ENCODE results near the gene SYCE3.
"Not testable (repeated sequence)": the region's sequence is repeated elsewhere in the genome, so short reads cannot be mapped to it uniquely, and the experiment has no call there.

The SYCE3 gene

GRCh38 chr22:50547263-50547985 is 15.3 kb downstream of the SYCE3 start:
- DNase-seq: no peak

DNA sequence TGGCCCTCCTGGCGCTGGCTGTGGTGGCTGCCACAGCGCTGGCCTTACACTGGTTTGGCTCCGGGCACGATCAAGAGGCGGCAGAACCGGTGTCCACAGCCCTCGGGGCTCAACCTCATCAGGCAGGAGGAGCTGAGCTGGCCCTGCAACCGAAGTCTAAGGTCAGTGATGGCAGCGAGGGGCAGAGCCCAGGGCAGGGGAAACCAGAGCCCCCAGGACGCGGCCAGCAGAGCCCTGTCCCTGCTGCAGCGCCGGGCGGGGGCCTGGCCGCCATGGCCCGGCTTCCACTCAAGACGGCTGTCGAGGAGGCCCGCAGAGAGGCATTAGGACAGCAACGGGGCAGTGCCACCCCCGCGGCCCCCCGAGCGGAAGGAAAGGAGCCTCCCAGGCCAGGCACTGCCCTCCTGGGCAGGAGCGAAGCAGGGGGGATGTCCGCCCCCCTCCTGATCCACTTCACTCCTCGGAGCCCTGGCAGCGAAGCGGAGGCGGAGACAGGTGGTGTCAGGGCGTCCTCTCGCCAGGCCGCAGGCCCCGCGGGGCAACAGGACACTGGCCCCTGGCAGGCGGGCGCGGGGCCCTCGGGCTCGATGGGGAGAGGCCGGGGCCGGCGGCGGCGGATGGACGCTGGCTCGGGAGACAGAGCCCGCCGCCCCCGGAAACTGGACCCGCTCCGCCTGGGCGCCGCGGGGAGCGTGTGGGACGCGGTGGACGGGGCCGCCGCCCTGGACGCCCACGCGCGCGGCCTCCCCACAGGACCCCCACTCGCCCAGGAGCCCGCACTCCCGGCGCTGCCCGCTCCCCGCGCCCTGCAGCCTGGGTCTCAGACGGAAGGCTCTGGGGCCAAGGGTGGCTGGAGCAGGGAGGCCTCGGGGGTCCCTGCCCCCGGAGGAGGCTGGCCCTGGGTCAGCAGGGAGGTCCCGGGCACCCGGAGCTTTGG is 16.1 kb downstream of the SYCE3 start:
- no peak for DNase-seq

DNA sequence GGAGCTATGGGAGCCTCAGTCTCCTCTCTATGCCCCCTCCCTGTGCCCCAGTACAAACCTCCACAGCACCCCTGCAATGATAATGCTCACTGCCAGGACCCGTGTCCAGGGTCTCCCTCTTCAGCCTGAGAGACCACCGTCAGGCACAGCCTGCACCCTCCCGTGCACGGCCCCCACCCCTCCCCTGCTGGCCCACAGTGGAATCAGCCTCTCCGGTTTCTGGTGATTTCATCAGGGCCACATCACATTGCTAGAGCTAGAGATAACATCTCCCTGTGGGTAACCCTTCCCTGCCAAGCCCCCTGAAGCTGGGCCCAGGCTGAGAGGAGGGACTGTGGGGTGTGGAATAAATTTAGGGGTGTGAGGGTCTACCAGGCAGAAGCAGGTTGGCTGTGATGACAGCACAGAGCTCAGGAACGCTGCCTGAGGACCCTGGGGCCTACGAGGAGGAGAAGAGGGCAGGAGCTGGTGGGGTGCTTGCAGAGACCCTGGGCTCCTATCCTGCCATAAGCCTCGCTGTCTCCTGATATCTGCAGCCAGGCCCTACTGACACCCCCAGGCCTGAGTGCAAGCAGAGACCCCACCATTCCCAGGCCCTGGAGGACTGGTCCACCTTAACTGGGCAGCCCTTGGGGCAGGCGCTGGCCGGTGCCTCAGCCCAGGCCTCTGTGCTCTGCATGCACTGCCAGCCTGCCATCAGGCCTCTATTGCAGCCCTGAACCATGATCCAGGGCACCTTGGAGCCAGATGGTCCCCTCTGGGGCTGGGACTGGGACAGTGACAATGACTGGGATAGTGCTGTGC is 17.0 kb downstream of the SYCE3 start, which contains the start of gene KLHDC7B:
KLHDC7B (plus strand) TSS at position 378 of the 804 bp plus-strand sequence; CDS start at position 723, 345 bp downstream.
- DNase-seq: peak; percentile 69

- DNase-seq: no peak
Measured at GRCh38 chr22:50544746-50545253, 17.9 kb downstream of the SYCE3 start.

GRCh38 chr22:50544078-50544745 is 18.5 kb downstream of the SYCE3 start:
- DNase-seq: peak; percentile 59

- DNase-seq: no peak
Measured at GRCh38 chr22:50542416-50542927, 20.2 kb downstream of the SYCE3 start.

DNA sequence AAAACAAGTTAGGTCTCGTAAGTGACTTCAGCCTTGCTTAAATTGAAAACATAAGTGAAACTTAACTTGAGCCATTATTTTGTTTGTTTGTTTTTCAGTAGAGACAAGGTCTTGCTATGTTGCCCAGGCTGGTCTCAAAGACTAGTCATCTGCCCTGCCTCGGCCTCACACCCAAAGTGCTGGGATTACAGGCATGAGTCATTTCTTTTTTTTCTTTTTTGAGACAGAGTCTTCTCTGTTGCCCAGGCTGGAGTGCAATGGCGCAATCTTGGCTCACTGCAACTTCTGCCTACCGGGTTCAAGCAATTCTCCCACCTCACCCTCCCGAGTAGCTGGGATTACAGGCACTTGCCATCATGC is 21.1 kb downstream of the SYCE3 start:
- peak; percentile 82 for DNase-seq

DNA sequence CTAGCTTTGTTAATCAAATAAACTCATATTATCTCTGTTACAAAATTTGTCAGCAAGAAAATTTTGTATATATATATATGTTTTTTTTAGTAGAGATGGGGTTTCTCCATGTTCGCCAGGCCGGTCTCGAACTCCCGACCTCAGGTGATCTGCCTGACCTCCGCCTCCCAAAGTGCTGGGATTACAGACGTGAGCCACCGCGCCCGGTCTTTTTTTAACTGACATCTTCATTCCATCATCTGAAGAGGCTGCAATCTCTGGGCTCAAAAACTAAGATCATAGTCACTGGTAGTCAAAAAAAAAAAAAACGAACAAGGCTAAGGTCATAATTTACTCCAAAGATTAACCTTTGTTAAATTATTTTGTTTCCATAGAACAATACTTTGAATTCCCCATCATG is 22.3 kb downstream of the SYCE3 start:
- DNase-seq: no peak

GRCh38 chr22:50537765-50538164 is 25.0 kb downstream of the SYCE3 start:
- DNase-seq: no peak

DNA sequence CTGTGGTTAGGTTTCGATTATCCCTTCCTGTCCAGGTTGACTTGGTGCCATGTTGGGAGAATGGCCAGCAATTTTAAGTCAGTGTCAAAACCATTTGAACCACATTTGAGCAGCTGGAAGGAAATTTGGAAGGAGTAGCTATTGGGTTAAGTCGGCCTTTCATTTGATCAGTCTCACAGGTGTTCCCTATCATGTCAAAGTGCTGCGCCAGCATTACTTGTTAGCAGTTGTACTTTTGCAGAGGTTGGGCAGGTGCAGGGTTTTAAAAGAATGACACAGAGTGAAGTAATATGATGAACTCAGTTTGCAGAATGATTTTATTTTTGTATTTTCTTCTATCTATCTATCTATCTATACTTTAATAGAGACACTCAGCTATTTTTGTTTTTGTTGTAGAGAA is 26.5 kb downstream of the SYCE3 start:
- DNase-seq: no peak

DNA sequence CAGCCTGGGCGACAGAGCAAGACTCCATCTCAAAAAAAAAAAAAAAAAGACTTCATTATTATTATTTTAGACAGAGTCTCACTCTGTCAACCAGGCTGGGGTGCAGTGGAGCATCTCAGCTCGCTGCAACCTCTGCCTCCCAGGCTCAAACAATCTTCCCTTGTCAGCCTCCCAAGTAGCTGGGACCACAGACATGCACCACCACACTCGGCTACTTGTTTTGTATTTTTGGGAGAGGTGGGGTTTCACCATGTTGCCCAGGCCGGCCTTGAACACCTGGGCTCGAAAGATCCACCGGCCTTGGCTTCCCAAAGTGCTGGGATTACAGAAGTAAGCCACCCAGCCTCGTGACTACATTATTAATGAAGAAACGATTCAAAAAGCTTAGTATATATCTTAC is 27.6 kb downstream of the SYCE3 start:
- DNase-seq: no peak

GRCh38 chr22:50533856-50534711 is 28.6 kb downstream of the SYCE3 start:
- DNase-seq: not testable (repeated sequence)

DNA sequence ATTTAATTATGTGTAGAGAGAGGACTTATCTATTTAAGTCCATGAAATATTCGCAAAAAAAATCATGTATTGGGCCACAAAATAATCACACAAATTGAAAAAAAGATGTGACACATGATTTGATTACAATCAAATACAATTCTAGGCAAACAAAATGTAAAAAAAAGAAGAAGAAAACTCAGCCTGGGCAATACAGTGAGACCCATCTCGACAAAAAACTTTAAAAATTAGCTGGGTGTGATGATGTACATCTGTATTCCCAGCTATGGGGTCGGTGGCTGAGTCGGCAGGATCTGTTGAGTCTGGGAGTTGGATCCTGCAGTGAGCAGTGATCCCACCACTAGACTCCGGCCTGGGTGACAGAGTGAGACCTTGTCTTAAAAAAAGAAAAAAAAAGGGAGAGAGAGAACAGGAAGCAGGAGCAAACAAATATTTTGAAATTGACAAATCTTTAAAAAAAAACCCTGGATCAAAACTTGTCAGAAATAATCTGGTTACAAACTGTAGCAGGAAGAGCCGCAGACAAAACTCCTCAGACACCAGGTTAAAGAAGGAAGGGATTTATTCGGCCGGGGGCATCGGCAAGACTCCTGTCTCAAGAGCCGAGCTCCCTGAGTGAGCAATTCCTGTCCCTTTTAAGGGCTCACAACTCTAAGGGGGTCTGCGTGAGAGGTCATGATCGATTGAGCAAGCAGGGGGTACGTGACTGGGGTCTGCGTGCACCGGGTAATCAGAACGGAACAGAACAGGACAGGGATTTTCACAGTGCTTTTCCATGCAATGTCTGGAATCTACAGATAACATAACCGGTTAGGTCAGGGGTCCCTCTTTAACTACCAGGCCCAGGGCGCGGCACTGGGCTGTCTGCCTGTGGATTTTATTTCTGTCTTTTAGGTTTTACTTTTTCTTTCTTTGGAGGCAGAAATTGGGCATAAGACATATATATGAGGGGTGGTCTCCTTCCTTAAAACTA is 29.6 kb downstream of the SYCE3 start:
- no peak for DNase-seq

GRCh38 chr22:50531962-50532674 is 30.6 kb downstream of the SYCE3 start:
- DNase-seq: peak; percentile 45

DNA sequence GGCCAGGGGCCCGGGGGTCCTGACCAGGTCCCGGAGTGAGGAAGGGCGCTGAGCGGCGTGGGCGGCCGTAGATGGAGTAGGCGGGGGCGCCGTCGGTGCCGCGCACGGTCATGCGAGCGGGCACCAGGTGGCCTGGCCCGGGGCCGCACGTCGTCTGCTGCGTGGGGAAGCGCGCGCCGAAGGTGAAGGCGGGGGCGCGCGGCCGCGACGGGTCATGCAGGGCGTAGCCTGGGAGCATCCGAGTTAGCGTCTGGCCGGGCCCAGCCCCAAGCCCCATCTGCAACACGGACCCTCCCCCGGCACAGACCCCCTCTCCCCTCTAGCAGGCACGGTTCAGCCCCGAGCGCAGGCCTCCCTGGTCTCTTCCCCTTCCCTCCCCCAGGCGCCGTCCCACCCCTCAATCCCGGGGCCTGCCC is 31.2 kb downstream of the SYCE3 start:
- DNase-seq: no peak

GRCh38 chr22:50530877-50531545 is 31.7 kb downstream of the SYCE3 start:
- DNase-seq: peak; percentile 69

DNA sequence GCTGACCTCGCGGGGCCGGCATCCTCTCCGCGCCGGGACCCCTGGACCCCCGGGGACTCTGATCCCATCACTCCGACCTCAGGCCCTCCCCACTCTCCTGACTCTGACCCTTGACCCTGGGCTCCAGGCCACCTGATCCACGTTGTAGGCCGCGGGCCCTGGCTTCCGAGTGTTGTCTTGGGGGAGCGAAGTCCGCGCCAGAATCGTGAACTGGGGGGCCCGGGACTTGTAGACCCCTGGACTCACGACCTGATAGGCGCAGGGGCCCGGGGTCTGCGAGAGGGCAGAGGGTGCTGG is 32.2 kb downstream of the SYCE3 start:
- DNase-seq: no peak

DNA sequence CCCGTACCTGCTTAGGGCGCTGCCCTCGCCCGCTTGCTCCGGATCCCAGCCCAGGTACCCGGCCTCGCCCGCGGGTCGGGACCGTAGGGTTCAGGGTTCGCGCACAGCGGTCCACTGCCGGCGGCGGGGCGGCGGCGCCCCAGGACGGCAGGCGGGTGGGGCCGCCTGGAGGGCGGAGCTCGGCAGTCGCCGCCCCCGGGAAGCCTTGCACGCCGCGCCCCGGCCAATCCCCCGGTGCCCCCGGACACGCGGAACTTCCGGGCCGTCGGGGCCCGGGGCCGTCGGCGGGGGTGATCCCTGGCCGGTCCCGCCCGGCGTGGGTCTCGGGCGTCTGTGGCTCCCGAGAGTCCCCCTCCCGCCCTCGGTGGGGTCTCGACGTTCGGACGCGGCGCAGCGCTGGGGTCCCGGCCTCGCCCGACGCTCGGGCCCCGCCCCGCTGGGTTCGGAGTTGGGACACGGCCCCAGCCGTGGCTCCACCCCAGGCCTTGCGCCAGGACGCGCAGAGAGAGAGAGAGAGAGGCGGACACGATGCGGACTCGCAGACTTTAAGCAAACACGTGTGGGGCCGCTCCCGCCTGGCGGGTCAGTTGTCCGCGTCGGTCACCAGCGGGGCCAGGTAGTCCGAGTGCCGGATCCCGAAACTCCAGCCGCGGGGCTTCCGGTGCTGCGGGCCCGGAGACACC is 32.7 kb downstream of the SYCE3 start, which contains the start of gene TYMP:
TYMP (minus strand) TSS at position 116 of the 683 bp plus-strand sequence. CDS start 303 bp downstream, outside the sequence.
- DNase-seq: peak; percentile 51
